ENCODE measurements around the gene MYH1.
A peak's percentile ranks its signal among the peaks of the same experiment; 100 is the strongest.

MYH1 gene

DNA sequence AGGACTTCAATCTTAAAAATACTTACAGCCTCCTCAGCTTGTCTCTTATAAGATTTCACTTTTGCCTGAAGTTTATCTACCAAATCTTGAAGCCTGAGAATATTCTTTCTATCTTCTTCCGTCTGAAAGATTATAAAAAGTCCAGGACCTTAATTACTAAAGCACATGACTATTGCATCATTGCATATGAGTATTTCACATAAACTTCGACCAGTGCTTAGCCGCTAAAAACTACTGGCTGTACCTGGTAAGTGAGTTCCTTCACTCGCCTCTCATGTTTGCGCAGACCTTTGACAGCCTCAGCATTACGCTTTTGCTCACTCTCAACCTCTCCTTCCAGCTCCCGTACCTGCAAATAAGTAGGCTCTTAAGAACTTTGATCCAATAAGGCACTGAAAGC lies 4.7 kb upstream of the MYH1 start:
- TF ChIP-seq, protein P1, sequence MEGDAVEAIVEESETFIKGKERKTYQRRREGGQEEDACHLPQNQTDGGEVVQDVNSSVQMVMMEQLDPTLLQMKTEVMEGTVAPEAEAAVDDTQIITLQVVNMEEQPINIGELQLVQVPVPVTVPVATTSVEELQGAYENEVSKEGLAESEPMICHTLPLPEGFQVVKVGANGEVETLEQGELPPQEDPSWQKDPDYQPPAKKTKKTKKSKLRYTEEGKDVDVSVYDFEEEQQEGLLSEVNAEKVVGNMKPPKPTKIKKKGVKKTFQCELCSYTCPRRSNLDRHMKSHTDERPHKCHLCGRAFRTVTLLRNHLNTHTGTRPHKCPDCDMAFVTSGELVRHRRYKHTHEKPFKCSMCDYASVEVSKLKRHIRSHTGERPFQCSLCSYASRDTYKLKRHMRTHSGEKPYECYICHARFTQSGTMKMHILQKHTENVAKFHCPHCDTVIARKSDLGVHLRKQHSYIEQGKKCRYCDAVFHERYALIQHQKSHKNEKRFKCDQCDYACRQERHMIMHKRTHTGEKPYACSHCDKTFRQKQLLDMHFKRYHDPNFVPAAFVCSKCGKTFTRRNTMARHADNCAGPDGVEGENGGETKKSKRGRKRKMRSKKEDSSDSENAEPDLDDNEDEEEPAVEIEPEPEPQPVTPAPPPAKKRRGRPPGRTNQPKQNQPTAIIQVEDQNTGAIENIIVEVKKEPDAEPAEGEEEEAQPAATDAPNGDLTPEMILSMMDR (IDR thresholded peaks at IDR 0.05; ENCODE audit: low read depth, low read length, missing control alignments): no peak
- in situ Hi-C loops (cut with HindIII; ENCODE audit: low sequenced_read_pairs): no loop called here
- no peak overlapping the region for H3K4me3 ChIP-seq (ENCODE audit: low read depth, low read length)
- DNase-seq (ENCODE audit: low read depth): no peak

DNA sequence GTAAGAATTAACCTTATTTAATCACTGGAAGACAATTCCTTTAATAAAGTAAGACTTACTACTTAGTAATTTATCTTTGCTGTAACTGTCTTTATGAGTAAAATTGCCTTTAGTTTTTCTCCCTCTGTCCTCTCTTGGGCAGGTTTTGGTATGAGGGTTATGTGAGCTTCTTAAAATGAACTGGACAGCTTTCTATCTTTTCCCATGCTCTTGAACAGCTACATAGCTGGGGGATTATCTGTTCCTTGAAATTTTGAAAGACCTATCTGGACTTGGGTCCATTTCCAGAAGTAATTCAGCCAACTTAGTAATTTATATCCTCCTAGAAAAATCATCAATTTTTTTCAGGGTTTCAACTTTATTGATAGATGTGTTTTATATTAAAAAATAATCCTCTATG lies 3.6 kb upstream of the MYH1 start:
- TF ChIP-seq, protein P1 (IDR thresholded peaks at IDR 0.05; ENCODE audit: low read depth, low read length, missing control alignments): no peak
- in situ Hi-C loops (cut with HindIII; ENCODE audit: low sequenced_read_pairs): no loop called here
- no peak overlapping the region for H3K4me3 ChIP-seq (ENCODE audit: low read depth, low read length)
- no peak for DNase-seq (ENCODE audit: low read depth)

DNA sequence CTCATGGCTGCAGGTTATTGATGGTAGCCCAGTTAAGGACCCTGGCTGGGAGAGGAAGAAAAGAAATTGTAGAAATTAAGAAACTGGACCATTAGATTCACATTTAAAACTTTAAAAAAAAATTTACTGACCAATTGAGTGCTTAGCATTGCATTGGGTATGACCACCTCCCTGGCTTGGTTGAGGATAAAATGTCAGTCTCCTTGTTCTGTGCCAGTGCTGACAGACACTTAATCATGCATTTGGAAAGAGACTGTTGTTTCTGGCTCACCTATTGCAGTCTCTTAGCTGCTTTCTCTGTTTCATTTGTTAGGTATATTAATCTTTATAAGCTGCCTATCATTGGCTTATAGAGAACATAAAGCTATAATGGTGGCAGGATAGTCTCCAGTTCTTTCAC lies 1.7 kb downstream of the MYH1 start:
- TF ChIP-seq, protein P1 (IDR thresholded peaks at IDR 0.05; ENCODE audit: low read depth, low read length, missing control alignments): no peak
- no peak for DNase-seq (ENCODE audit: low read depth)
- in situ Hi-C loops (cut with HindIII; ENCODE audit: low sequenced_read_pairs): no loop called here
- H3K4me3 ChIP-seq (ENCODE audit: low read depth, low read length): no peak overlapping the region

DNA sequence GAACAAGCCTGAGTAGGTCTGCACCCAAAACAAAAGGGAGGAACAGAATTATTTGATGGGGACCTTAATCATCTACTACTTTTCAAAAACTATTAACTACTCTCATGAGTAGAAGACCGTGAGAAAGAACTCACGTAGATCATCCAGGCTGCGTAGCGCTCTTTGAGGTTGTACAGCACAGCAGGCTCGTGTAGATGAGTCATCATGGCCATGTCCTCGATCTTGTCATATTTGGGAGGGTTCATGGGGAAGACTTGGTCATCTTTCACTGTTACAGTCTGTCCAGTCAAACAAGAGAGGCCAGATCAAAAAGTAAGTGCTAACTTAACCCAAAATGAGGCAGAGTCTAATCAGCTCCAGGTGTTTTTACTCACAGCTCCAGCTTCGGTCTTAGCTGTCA lies 2.3 kb downstream of the MYH1 start:
- DNase-seq (ENCODE audit: low read depth): no peak
- TF ChIP-seq, protein P1 (IDR thresholded peaks at IDR 0.05; ENCODE audit: low read depth, low read length, missing control alignments): no peak
- in situ Hi-C loops (cut with HindIII; ENCODE audit: low sequenced_read_pairs): no loop called here
- H3K4me3 ChIP-seq (ENCODE audit: low read depth, low read length): no peak overlapping the region

DNA sequence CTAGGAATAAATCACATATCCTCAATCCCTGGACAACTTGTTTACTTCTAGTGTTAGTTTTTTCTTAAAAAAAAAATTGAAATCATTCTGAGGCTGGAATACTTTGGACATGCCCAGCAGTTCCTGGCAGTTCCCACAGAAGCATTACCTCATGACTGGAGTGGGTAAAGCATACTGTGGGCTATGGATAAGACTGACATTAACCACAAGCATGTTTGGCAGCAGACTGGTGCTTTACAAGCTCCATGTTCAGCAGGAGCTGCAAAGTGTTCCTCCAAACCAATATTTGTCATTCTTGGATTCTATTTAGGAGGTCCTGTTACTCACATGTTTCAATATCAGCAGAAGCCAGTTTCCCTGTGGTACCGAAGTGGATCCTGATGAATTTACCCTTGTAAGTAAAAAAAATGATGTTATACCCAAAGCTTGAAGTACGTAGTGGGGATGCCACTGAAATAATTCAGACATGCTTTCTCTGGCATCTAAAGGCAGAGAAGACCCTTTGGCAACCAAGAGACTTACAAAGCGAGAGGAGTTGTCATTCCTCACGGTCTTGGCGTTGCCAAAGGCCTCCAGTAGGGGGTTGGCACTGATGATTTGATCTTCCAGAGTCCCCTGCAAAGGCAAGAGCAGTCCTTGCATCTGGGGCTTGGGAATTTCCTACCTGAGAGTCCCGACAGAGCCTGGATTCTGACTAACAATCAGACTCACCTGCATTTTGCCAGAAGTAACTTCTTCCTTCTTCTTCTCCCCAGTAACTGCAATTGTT lies 4.9 kb downstream of the MYH1 start:
- peak; percentile 6 for DNase-seq (ENCODE audit: low read depth)
- in situ Hi-C loops (cut with HindIII; ENCODE audit: low sequenced_read_pairs): no loop called here
- TF ChIP-seq, protein P1 (IDR thresholded peaks at IDR 0.05; ENCODE audit: low read depth, low read length, missing control alignments): no peak
- H3K4me3 ChIP-seq (ENCODE audit: low read depth, low read length): no peak overlapping the region

DNA sequence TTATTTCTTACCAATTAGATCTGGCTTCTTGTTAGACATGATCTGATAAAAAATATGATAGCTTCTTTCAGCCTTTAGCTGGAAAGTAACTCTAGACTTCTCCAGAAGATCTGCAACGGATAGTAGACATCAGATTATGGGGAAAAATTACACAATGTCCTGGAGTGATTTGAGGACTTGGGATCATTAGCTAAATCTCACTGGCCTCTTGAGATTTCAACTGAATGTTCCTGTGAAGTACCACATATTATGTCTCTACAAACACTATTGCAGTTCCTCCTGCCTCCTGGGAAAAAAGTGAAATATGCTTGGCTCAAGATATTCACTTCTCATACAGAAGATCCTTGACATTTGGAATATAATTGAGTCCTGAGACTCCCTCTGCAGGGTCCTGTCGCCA lies 5.5 kb downstream of the MYH1 start:
- in situ Hi-C loops (cut with HindIII; ENCODE audit: low sequenced_read_pairs): no loop called here

More for the DNA sequence above, 5.5 kb downstream of the MYH1 start:
- no peak for DNase-seq (ENCODE audit: low read depth)
- H3K4me3 ChIP-seq (ENCODE audit: low read depth, low read length): no peak overlapping the region
- TF ChIP-seq, protein P1 (IDR thresholded peaks at IDR 0.05; ENCODE audit: low read depth, low read length, missing control alignments): no peak

Measured in astrocyte of the cerebellum (primary cell).